ENCODE results near the gene KRT81.
"Not testable (repeated sequence)": the region's sequence is repeated elsewhere in the genome, so short reads cannot be mapped to it uniquely, and the experiment has no call there.

The KRT81 gene

GRCh38 chr12:52241205-52241842, 50.0 kb downstream of the KRT81 start:
- DNase-seq (ENCODE audit: low spot score), result no peak

GRCh38 chr12:52240247-52240646, 51.1 kb downstream of the KRT81 start:
- not testable (repeated sequence) for DNase-seq (ENCODE audit: low spot score)

GRCh38 chr12:52239767-52240166, 51.6 kb downstream of the KRT81 start:
- DNase-seq (ENCODE audit: low spot score), result no peak

GRCh38 chr12:52238916-52239646, 52.3 kb downstream of the KRT81 start:
- no peak for DNase-seq (ENCODE audit: low spot score)

DNA sequence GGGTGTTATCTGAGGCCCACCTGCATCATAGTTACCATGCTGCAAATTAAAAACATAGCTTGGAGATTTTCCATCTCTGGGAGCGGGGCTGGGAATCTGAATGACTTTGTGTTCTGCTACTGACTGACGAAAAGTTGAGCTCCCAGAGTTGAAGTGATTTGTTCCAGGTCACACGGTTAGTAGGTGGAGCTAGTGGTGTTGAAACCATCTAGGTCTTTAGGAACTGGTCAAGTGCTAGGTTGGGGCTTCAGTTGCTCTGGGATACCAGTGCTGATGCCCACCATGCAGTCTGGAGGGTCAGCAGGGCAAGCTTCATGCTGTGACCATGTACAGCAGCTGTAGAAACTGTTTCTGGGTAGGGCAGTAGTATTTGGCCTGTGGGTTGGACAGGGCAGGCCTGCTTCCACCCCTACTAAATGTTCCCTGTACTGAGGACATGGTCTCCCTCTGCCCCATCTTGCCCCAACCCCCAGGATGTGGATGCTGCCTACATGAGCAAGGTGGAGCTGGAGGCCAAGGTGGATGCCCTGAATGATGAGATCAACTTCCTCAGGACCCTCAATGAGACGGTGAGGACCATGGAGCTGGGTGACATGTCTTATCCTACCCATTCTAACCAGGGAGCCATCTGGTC, 53.0 kb downstream of the KRT81 start:
- DNase-seq (ENCODE audit: low spot score), result no peak

DNA sequence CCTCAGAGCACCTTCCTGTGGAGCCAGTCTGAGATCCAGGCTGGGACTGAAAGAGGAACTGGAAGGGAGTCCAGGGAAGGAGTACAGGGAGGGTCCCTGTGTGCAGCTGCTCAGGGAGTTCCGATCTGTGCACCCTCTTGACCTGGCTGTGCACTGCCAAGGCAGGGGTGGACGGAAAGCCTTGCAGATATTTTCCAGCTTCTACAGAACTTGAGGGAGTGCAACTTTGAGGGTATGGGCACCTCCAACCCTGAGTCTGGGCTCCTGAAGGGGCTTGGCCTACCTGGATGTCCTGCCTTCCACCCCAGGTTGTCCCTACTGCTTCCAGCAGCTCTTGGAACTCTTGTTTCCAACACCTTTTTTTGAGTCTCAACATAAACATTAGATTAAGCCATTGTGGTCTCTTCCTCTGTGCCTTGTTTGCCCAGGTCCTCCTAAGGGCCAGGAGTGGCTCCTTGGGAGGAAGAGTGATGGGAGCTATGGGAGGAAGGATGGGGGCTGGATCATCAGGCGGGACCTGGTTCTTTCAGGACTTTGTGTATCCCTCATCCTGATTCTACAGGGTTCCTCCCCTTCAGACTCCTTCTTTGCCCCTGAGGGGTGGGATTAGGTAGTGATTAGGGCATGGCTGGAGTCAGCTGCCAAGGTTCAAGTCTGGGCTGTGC, 54.8 kb downstream of the KRT81 start:
- DNase-seq (ENCODE audit: low spot score), result no peak
